ENCODE data around the gene HOXA11.

HOXA11 gene

DNA sequence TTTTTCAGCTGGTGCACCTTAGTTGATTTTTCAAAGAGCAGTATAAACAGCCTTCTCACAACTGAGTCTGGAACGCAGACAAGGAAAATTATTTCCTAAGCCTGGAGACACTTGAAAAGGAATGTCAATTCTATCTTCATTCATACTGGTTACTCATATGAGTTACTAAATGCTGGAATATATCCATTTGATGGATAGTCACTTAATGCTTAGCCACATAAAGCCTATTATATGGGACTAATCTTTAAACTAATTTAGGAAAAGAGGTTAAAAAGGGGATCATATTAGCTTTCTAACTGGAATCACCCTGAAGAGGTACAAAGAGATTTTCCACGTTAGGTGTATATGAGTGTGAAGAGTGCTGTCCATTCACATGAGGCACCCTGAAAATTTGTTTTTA is 52.8 kb downstream of the HOXA11 start:
- TF ChIP-seq, protein P1, sequence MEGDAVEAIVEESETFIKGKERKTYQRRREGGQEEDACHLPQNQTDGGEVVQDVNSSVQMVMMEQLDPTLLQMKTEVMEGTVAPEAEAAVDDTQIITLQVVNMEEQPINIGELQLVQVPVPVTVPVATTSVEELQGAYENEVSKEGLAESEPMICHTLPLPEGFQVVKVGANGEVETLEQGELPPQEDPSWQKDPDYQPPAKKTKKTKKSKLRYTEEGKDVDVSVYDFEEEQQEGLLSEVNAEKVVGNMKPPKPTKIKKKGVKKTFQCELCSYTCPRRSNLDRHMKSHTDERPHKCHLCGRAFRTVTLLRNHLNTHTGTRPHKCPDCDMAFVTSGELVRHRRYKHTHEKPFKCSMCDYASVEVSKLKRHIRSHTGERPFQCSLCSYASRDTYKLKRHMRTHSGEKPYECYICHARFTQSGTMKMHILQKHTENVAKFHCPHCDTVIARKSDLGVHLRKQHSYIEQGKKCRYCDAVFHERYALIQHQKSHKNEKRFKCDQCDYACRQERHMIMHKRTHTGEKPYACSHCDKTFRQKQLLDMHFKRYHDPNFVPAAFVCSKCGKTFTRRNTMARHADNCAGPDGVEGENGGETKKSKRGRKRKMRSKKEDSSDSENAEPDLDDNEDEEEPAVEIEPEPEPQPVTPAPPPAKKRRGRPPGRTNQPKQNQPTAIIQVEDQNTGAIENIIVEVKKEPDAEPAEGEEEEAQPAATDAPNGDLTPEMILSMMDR (IDR thresholded peaks at IDR 0.05; ENCODE audit: unreplicated experiment in 3 of 3) = no peak
- Mint-ChIP-seq H3K4me1 (peaks cover 84% of the 10 kb centered on the region), H3K4me3 (peak overlapping the region; percentile 75 to 85 (median 81)), H3K27ac (peak overlapping the region; percentile 88 to 99 (median 92)), H3K36me3 (ENCODE audit: low read depth) (peaks cover 43% of the 10 kb centered on the region), H3K27me3 (ENCODE audit: low read depth) (peaks cover 3% of the 10 kb centered on the region), H3K9me3 (no peaks in the 10 kb centered on the region)

DNA sequence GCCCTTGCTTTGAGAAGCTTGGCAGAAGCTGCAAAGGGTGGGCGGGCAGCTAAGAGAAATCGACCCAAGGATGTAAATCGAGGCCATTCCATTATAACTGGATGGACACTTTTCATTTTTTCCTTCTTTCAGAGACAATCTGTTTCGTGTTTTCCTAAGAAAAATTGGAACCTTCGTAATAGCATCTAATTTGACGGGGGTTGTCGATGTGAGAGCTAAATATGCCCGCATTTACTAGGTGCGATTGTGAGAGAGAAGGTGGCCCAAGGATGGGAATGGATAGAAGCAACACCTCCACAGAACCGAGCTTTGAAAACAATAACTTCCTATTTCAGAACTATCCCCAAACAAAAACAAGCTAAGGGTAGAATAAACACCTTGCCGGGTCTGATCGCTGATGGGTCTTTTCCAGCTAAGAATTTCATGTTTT is 53.6 kb downstream of the HOXA11 start:
- Mint-ChIP-seq H3K4me1 (peaks cover 86% of the 10 kb centered on the region), H3K27me3 (ENCODE audit: low read depth) (peaks cover 3% of the 10 kb centered on the region), H3K36me3 (ENCODE audit: low read depth) (peaks cover 49% of the 10 kb centered on the region), H3K9me3 (no peaks in the 10 kb centered on the region), H3K27ac (peak overlapping the region; percentile 88 to 99 (median 92)), H3K4me3 (peak overlapping the region; percentile 81 to 85 (median 82))
- TF ChIP-seq, protein P1 (IDR thresholded peaks at IDR 0.05; ENCODE audit: unreplicated experiment in 3 of 3) = no peak
